Airway epithelial cell (primary cell): ENCODE results near the gene KLF17. TPM values are rescaled to one million over a fixed set of nuclear protein-coding genes. Genes with fewer than 3 reads are reported as not detected.

Experiments
- total RNA-seq: library from RNA; depleted of rRNA; stranded (reverse); fragments of >200 nt; gene quantifications from 2 replicates; pipeline ENCODE4 v1.2.3, GENCODE V29; 2015

KLF17 gene, protein sequence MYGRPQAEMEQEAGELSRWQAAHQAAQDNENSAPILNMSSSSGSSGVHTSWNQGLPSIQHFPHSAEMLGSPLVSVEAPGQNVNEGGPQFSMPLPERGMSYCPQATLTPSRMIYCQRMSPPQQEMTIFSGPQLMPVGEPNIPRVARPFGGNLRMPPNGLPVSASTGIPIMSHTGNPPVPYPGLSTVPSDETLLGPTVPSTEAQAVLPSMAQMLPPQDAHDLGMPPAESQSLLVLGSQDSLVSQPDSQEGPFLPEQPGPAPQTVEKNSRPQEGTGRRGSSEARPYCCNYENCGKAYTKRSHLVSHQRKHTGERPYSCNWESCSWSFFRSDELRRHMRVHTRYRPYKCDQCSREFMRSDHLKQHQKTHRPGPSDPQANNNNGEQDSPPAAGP
- not detected in 2 replicates for total RNA-seq

DNA sequence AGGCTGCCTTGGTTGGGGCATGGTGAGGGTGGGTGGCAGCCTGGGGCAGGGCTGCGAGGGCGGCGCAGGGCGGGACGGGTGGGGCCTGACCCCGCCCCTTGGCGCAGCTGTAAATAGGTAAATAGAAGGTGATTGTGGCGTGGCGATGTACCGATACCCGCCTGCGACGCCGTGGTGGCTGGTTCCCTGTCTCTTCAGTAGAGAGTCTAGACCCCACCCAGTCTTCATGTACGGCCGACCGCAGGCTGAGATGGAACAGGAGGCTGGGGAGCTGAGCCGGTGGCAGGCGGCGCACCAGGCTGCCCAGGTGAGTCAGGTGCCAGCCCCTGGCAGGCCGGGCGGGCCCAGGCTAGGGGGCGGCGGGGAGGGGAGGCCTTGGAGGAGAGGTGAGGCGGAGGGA, at the start of gene KLF17:
KLF17 (plus strand) TSS at position 140 of the 400 bp plus-strand sequence; CDS start at position 227, 87 bp downstream.

DNA sequence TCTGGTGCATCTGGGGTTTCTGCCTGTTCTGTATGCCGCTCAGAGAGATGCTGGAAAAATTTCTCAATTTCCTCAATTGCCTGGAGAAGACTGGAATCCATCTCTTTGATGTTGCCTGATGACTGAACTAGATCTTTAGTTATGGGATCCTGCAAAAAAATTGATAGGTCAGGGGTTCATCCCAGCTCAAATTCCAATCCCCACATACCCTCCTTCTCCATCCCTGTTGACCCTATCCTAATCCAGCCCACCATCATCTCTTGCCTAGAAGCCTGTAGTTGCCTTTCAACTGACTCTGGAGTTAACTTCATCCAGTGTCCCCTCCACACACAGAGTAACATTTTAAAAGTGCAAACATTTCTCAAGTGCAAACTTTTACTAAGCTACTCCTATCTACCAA, 22.9 kb downstream of the KLF17 start, which contains the start of gene KLF18:
KLF18 (minus strand) TSS at position 101 of the 400 bp plus-strand sequence; CDS start at position 101, 0 bp downstream.

Other genes with a start within 250 kb of the KLF17 start
- 43.2 and 49.7 TPM in 2 replicates for gene ARTN, start 185.0 kb upstream of the KLF17 start, total RNA-seq
- gene IPO13, start 171.9 kb upstream of the KLF17 start, total RNA-seq, result 33.1 and 85.9 TPM in 2 replicates
- gene DPH2, start 148.8 kb upstream of the KLF17 start, total RNA-seq, result 27.3 and 33.9 TPM in 2 replicates
- gene ATP6V0B, start 143.9 kb upstream of the KLF17 start, total RNA-seq, result 167 and 185 TPM in 2 replicates
- gene B4GALT2, start 139.6 kb upstream of the KLF17 start, total RNA-seq, result 86.7 and 126 TPM in 2 replicates
- gene CCDC24, start 127.2 kb upstream of the KLF17 start, total RNA-seq, result 5.3 and 6.4 TPM in 2 replicates
- 1.9 and 4.5 TPM in 2 replicates for gene SLC6A9, start 87.4 kb upstream of the KLF17 start, total RNA-seq
- gene KLF18, start 22.8 kb downstream of the KLF17 start, total RNA-seq, result not detected in 2 replicates
- 23.5 and 23.6 TPM in 2 replicates for gene DMAP1, start 94.7 kb downstream of the KLF17 start, total RNA-seq
- gene ERI3, start 236.4 kb downstream of the KLF17 start, total RNA-seq, result 58.3 and 74.2 TPM in 2 replicates